Heart left ventricle (tissue), 13 donors: ENCODE results near the gene RNF213.

Experiments used
- CTCF ChIP-seq, 12 donors: fragments of 200-600 bp; sonication (generic) in 4 of 12; IDR thresholded peaks; one replicate each; pipeline versions ENCODE4 v1.5.0 to v1.8.0; 2018 to 2022; ENCODE audit warnings: antibody characterized with exemption in 12 of 12, mild to moderate bottlenecking in 5 of 12
- POLR2A ChIP-seq, 2 donors: fragments of 450-650 bp; IDR thresholded peaks; one replicate each; pipeline ENCODE4 v1.6.1; 2017; ENCODE audit warnings: antibody characterized with exemption in 2 of 2, mild to moderate bottlenecking in 2 of 2, moderate library complexity in 2 of 2
- donor health status: ischemic (EF 13 %, LVEDD 7.1; RV severe dilation, severe dysfunction).
- donor health status: DM: no; HTN: yes; CAD: no.
- donor health status: DM: no; HTN: no; CAD: no.
- donor health status: ischemic (EF 25% LVEDD 6.9; RV normal size, moderate dysfunction).
- donor health status: ischemic (EF 25% LVEDD 5.7; RV mildly dilated, moderate dysfunction).
- donor health status: ischemic (EF 35%, LVEDD 5.7; RV mildly dilated, moderate dysfunction).
- donor health status: nonischemic (EF 11% LVEDD 7.7; RV severe dilation, severe dysfunction).
- donor health status: DM: yes; HTN: yes; CAD: no.
- donor health status: PGD.
- donor health status: ischemic (EF 29% LVEDD 5.4; RV normal size, mild dysfunction).
- donor health status: nonischemic (EF 23%, LVEDD 6.1; RV moderate dilation, normal function).

DNA sequence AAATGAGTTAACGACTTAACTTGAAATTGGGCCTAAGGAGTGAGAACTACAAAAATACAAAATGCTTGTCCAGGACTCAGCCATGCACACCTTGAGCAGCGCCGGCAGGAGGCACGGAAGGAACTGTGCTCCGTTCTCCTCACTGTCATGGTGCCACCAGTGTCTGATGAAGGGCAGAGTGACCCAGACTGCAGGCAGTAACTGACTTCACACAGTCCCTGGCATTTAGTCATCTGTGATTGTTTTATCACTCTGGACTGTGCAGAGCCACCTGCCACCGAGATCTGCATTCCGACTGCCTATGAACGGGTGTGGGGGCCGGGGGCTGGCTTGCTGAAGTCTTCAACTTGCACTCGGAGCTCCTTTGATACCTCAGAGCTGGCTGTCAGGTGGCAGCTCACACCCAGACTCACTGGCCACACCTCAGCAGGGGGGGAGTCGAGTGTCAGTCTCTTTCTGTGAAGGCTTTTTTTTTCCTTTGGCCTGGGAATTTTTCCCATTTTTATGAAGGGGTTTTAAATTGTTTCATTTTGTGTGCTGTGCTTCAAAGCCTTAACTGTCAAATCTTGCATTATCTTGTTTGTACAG is 134.1 kb downstream of the RNF213 start:
- no peak for TF ChIP-seq CTCF (IDR thresholded peaks at IDR 0.05)
- TF ChIP-seq POLR2A (IDR thresholded peaks at IDR 0.05): no peak
